SH-SY5Y (cell line): ENCODE data around the gene POLR1A.

Experiments
- GATA2 ChIP-seq: IDR thresholded peaks from 2 replicates; pipeline ENCODE4 v1.6.1; 2011; ENCODE audit warnings: mild to moderate bottlenecking, low read depth, low read length
- GATA3 ChIP-seq: IDR thresholded peaks from 2 replicates; pipeline ENCODE4 v1.6.1; 2011; ENCODE audit warnings: low read depth, mild to moderate bottlenecking, low read length, moderate library complexity

The POLR1A gene

DNA sequence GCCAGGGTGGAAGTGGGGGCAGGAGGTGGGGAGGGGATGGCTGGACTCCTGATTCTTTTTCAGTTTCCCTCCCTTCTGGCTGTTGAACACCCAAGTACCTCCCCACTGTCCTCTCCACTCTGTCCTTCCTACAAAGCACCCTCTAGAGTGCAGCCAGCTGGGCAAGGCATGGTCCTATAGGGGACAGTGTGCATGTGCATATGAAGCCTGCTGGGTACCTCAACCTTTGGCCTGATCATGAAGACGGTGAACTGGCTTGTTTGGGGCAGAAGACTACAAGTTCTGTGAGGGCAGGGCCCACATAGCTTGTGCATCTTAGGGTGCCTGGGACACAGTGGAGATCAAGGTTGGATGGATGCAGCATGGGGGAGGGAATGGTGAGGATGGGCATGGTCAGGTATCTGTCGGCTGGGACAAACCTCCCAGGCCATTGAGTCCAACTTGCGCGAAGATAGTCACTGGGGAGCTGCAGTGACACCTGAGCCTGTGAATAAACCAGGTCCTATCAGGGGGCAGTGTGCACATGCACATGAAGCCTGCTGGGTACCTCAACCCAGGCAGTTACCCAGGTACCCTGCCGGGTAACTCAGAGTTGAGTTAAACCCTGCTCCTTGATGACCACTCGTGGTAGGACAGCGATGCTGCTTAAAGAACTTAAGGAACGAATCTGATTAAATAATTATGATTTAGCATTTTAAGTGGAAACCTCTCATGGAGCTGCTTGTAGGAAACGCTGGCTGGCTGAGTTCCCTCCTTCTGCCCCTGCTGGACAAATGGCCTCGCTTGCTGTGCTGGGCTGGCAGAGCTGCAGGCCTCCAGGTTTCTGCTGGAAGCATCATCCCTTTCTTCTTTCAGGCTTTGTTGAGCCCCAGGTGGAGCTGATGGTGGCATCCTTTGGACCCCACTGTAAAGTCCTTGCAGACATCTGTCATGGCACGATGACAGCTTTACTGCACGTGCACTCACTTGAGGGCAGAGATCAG is 84.0 kb downstream of the POLR1A start:
- TF ChIP-seq GATA2 (no peak), GATA3 (no peak)

DNA sequence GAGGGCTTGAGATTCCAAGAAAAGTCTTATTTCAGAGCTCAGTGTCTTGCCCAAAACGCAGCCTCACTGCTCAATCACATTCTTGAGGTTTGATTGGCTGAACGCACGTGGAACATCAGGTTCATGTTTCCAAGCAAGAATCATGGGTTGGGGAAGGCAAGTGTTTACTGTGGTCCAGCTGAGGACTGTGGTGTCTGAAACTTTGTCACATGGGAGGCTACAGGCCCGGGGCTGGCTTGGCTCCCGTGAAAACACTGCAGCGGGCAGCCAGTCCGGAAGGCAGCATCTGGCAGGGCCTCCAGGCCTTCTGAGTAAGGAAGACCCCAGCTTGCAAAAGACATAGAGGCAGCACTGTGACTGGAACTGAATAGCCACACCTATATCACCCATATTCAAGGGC is 84.7 kb downstream of the POLR1A start:
- TF ChIP-seq GATA2 (no peak), GATA3 (no peak)

DNA sequence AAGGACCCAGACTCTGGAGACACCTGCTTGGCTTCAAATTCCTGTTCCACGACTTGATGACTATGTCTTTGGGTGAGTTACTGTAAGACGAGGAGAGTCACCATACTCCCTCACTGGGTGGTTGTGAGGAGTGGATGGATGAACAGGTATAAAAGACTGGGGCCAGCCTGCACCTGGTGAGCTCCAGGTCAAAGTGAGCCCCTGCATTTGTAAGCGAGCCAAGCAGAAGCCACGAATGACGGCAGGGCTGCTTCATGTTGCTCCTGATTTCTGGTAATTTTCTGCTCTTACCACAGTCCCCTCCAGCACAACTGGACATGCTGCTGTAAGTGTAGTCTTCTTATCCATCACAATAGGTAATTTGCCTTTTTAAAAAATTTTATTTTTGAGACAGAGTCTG is 86.6 kb downstream of the POLR1A start:
- TF ChIP-seq GATA2 = no peak
- TF ChIP-seq GATA3 = no peak

- no peak for TF ChIP-seq GATA3
- no peak for TF ChIP-seq GATA2
These were observed 87.5 kb downstream of the POLR1A start for GRCh38 chr2:86017901-86018896.

- no peak for TF ChIP-seq GATA2
These were observed 89.1 kb downstream of the POLR1A start for GRCh38 chr2:86016581-86016980.

GRCh38 chr2:86015699-86016098 is 90.0 kb downstream of the POLR1A start:
- no peak for TF ChIP-seq GATA3
- TF ChIP-seq GATA2 = no peak

GRCh38 chr2:86015006-86015405 is 90.7 kb downstream of the POLR1A start:
- no peak for TF ChIP-seq GATA2
- TF ChIP-seq GATA3 = no peak

- TF ChIP-seq GATA2 (no peak), GATA3 (no peak)
These were observed 91.2 kb downstream of the POLR1A start for GRCh38 chr2:86014493-86014892.

GRCh38 chr2:86012007-86012712 is 93.5 kb downstream of the POLR1A start:
- no peak for TF ChIP-seq GATA2
- TF ChIP-seq GATA3 = no peak

- TF ChIP-seq GATA3 (no peak), GATA2 (no peak)
These were observed 94.2 kb downstream of the POLR1A start for GRCh38 chr2:86011449-86011941.

GRCh38 chr2:86010083-86010482 is 95.6 kb downstream of the POLR1A start:
- TF ChIP-seq GATA3 = no peak

- TF ChIP-seq GATA2 (no peak), GATA3 (no peak)
These were observed 99.2 kb downstream of the POLR1A start for GRCh38 chr2:86006524-86006923.

GRCh38 chr2:86003967-86004366 is 101.7 kb downstream of the POLR1A start:
- TF ChIP-seq GATA3 (no peak), GATA2 (no peak)

- no peak for TF ChIP-seq GATA3
- TF ChIP-seq GATA2 = no peak
These were observed 102.6 kb downstream of the POLR1A start for GRCh38 chr2:86003104-86003503.
